Left lung (tissue), 10 donors: Measurements from ENCODE around the gene PLCB3. TPM values are rescaled to one million over a fixed set of nuclear protein-coding genes. Genes with fewer than 3 reads are reported as not detected.
A peak's percentile ranks its signal among the peaks of the same experiment; 100 is the strongest.

Experiments used
- ATAC-seq: fragments of 200-7000 bp; cut with Tn5 transposase; one replicate; pipeline ENCODE4 v1.9.1; 2020; ENCODE audit warnings: moderate library complexity
- DNase-seq, 4 donors: peaks; one replicate each; pipeline ENCODE4 v3.0.0-alpha.2; 2013 to 2020
- H3K27ac ChIP-seq, 2 donors: fragments of 200-600 bp; sonication (generic) in 1 of 2; one replicate each; pipeline versions ENCODE4 v1.5.0 to v1.8.0; 2020 to 2021
- H3K27me3 ChIP-seq, 2 donors: fragments of 200-600 bp; sonication (generic) in 1 of 2; one replicate each; pipeline versions ENCODE4 v1.5.0 to v1.8.0; 2020 to 2021
- H3K36me3 ChIP-seq, 2 donors: fragments of 200-600 bp; sonication (generic) in 1 of 2; one replicate each; pipeline versions ENCODE4 v1.5.0 to v1.8.0; 2020 to 2021
- H3K4me1 ChIP-seq, 2 donors: fragments of 200-600 bp; one replicate each; pipeline ENCODE4 v1.8.0; 2021
- H3K4me3 ChIP-seq, 2 donors: fragments of 200-600 bp; sonication (generic) in 1 of 2; one replicate each; pipeline versions ENCODE4 v1.5.0 to v1.8.0; 2020 to 2021; ENCODE audit warnings: mild to moderate bottlenecking in 1 of 2
- H3K9me3 ChIP-seq, 2 donors: fragments of 200-600 bp; sonication (generic) in 1 of 2; one replicate each; pipeline versions ENCODE4 v1.5.0 to v1.8.0; 2020 to 2021
- CTCF ChIP-seq, 2 donors: fragments of 200-600 bp; sonication (generic) in 1 of 2; IDR thresholded peaks; one replicate each; pipeline versions ENCODE4 v1.5.0 to v1.8.0; 2021; ENCODE audit warnings: antibody characterized with exemption in 2 of 2
- intact Hi-C, 2 donors: fragments of 100-400 bp; cut with DNase I; formaldehyde crosslinking; loops; one replicate each; pipeline versions ENCODE4 v1.11.2 to v1.14.2; 2022
- polyA plus RNA-seq, 6 donors: library from polyadenylated mRNA; unstranded; fragments of 120-200 nt; gene quantifications; one replicate each; pipeline ENCODE4 v1.2.1, GENCODE V29; 2013; ENCODE audit not compliant: insufficient read length in 6 of 6
- total RNA-seq, 2 donors: library from RNA; stranded (reverse); fragmentation: NEBNext Ultra II Directional; extraction: Animal tissue kit (Norgen Biotek cat#: 25700); gene quantifications; one replicate each; pipeline ENCODE4 v1.2.1, GENCODE V29; 2021
- donor health status: DM: no; HTN: yes; CAD: no.
- donor health status: DM: no; HTN: no; CAD: no.

Gene PLCB3
- total and polyA plus RNA-seq, 8 donors = 18.9 to 42.7 (median 21.9) TPM

- Histone ChIP-seq H3K36me3 (peaks cover 0 to 87% of the 10 kb centered on the region in 2 donors), H3K9me3 (no peaks in the 10 kb centered on the region), H3K27ac (no peak overlapping the region), H3K4me1 (peaks cover 0 to 10% of the 10 kb centered on the region in 2 donors), H3K27me3 (no peaks in the 10 kb centered on the region), H3K4me3 (no peak overlapping the region)
- intact Hi-C loops = no loop called here
- no peak for ATAC-seq
- peak in 1 of 4 donors; percentile 71 for DNase-seq
- no peak for TF ChIP-seq CTCF (IDR thresholded peaks at IDR 0.05)
These were observed 7.0 kb downstream of the PLCB3 start for GRCh38 chr11:64258356-64258755.

GRCh38 chr11:64258946-64259532 lies 7.7 kb downstream of the PLCB3 start:
- intact Hi-C loops = no loop called here
- no peak overlapping the region for H3K27ac ChIP-seq
- peaks cover 0 to 94% of the 10 kb centered on the region in 2 donors for H3K36me3 ChIP-seq
- ATAC-seq = no peak
- H3K27me3 ChIP-seq = no peaks in the 10 kb centered on the region
- H3K4me3 ChIP-seq = no peak overlapping the region
- DNase-seq = peak in 1 of 4 donors; percentile 69
- H3K9me3 ChIP-seq = no peaks in the 10 kb centered on the region
- TF ChIP-seq CTCF (IDR thresholded peaks at IDR 0.05) = no peak
- peaks cover 0 to 3% of the 10 kb centered on the region in 2 donors for H3K4me1 ChIP-seq

GRCh38 chr11:64259533-64260067 lies 8.3 kb downstream of the PLCB3 start:
- no peak for DNase-seq
- Histone ChIP-seq H3K4me1 (no peaks in the 10 kb centered on the region), H3K27ac (no peak overlapping the region), H3K9me3 (no peaks in the 10 kb centered on the region), H3K4me3 (no peak overlapping the region), H3K27me3 (no peaks in the 10 kb centered on the region), H3K36me3 (peaks cover 0 to 95% of the 10 kb centered on the region in 2 donors)
- no peak for TF ChIP-seq CTCF (IDR thresholded peaks at IDR 0.05)
- intact Hi-C loops = no loop called here
- ATAC-seq = no peak

- Histone ChIP-seq H3K36me3 (peaks cover 0 to 95% of the 10 kb centered on the region in 2 donors), H3K4me3 (no peak overlapping the region), H3K9me3 (no peaks in the 10 kb centered on the region), H3K27ac (no peak overlapping the region), H3K4me1 (no peaks in the 10 kb centered on the region), H3K27me3 (no peaks in the 10 kb centered on the region)
- intact Hi-C loops = no loop called here
- ATAC-seq = no peak
- TF ChIP-seq CTCF (IDR thresholded peaks at IDR 0.05) = no peak
- no peak for DNase-seq
These were observed 8.9 kb downstream of the PLCB3 start for GRCh38 chr11:64260147-64260708.

- ATAC-seq (no peak), DNase-seq (peak in 1 of 4 donors; percentile 71)
- Histone ChIP-seq H3K4me1 (no peaks in the 10 kb centered on the region), H3K36me3 (peaks cover 0 to 95% of the 10 kb centered on the region in 2 donors), H3K9me3 (no peaks in the 10 kb centered on the region), H3K4me3 (no peak overlapping the region), H3K27ac (no peak overlapping the region), H3K27me3 (no peaks in the 10 kb centered on the region)
- intact Hi-C loops = no loop called here
- TF ChIP-seq CTCF (IDR thresholded peaks at IDR 0.05) = no peak
These were observed 10.3 kb downstream of the PLCB3 start for GRCh38 chr11:64261556-64262080.
